ENCODE results near the gene NAA38.
A peak's percentile ranks its signal among the peaks of the same experiment; 100 is the strongest.

NAA38 gene

GRCh38 chr17:7852919-7853690 lies 4.3 kb downstream of the NAA38 start:
- DNase-seq (ENCODE audit: low read depth in 3 of 3) = no peak

GRCh38 chr17:7852262-7852670 lies 5.1 kb downstream of the NAA38 start:
- DNase-seq (ENCODE audit: low read depth in 3 of 3) = no peak

- peak; percentile 80 to 91 (median 86) for DNase-seq (ENCODE audit: low read depth in 3 of 3)
These were observed 5.7 kb downstream of the NAA38 start for GRCh38 chr17:7851438-7852261.

GRCh38 chr17:7850701-7851437 lies 6.5 kb downstream of the NAA38 start:
- DNase-seq (ENCODE audit: low read depth in 3 of 3) = no peak

GRCh38 chr17:7849751-7850504 lies 7.4 kb downstream of the NAA38 start:
- no peak for DNase-seq (ENCODE audit: low read depth in 3 of 3)

GRCh38 chr17:7849130-7849750 lies 8.1 kb downstream of the NAA38 start:
- DNase-seq (ENCODE audit: low read depth in 3 of 3) = no peak

GRCh38 chr17:7848739-7849129 lies 8.6 kb downstream of the NAA38 start:
- no peak for DNase-seq (ENCODE audit: low read depth in 3 of 3)

- DNase-seq (ENCODE audit: low read depth in 3 of 3) = no peak
These were observed 9.2 kb downstream of the NAA38 start for GRCh38 chr17:7848131-7848579.

- DNase-seq (ENCODE audit: low read depth in 3 of 3) = no peak
These were observed 10.3 kb downstream of the NAA38 start for GRCh38 chr17:7846765-7847661.

GRCh38 chr17:7846063-7846735 lies 11.2 kb downstream of the NAA38 start:
- no peak for DNase-seq (ENCODE audit: low read depth in 3 of 3)

- DNase-seq (ENCODE audit: low read depth in 3 of 3) = no peak
These were observed 11.8 kb downstream of the NAA38 start for GRCh38 chr17:7845359-7846062.

GRCh38 chr17:7844292-7845154 lies 12.8 kb downstream of the NAA38 start:
- peak in 1 of 3 experiments; percentile 70 for DNase-seq (ENCODE audit: low read depth in 3 of 3)

GRCh38 chr17:7843536-7844291 lies 13.6 kb downstream of the NAA38 start:
- DNase-seq (ENCODE audit: low read depth in 3 of 3) = peak; percentile 84 to 92 (median 91)

- no peak for DNase-seq (ENCODE audit: low read depth in 3 of 3)
These were observed 14.2 kb downstream of the NAA38 start for GRCh38 chr17:7843257-7843535.

GRCh38 chr17:7842380-7843256 lies 14.7 kb downstream of the NAA38 start:
- DNase-seq (ENCODE audit: low read depth in 3 of 3) = peak; percentile 90 to 99 (median 97)

GRCh38 chr17:7841915-7842379 lies 15.4 kb downstream of the NAA38 start:
- peak; percentile 80 to 84 (median 82) for DNase-seq (ENCODE audit: low read depth in 3 of 3)
